ENCODE data around the gene TFPI2.

TFPI2 gene, protein sequence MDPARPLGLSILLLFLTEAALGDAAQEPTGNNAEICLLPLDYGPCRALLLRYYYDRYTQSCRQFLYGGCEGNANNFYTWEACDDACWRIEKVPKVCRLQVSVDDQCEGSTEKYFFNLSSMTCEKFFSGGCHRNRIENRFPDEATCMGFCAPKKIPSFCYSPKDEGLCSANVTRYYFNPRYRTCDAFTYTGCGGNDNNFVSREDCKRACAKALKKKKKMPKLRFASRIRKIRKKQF

DNA sequence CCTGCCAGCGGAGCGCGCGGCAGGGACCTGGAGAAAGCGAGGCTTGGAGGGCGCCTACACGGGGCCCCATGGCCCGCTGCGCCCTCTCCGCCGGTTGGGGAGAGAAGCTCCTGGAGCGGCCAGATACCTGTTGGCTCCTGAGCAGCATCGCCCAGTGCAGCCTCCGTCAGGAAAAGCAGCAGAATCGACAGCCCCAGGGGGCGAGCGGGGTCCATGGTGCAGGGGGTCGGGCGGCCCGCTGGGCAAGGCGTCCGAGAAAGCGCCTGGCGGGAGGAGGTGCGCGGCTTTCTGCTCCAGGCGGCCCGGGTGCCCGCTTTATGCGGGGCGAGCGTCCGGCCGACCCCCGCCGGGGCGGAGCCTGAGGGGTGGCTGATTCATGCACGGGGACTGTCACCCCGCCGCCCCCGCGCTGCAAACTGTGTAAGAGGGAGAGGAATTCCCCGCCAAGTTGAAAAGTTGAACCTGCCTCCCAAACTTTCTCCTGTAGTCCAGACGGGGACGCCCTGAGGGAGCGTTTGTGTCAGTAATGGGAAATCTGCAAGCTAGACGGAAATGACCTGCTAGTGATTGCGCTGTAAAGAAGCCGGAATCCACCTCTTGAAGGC lies at the start of gene TFPI2:
TFPI2 (minus strand) TSS at position 290 of the 605 bp plus-strand sequence; CDS start at position 215, 75 bp downstream.
- peak within 1 kb of the TSS; percentile 72 for H3K27ac ChIP-seq (ENCODE audit: low read depth, low read length)
- H3K79me2 ChIP-seq (ENCODE audit: control insufficient read depth, insufficient read depth, low read length, unreplicated experiment): peaks cover 3% of the 10 kb centered on the region
- no peaks in the 10 kb centered on the region for H3K36me3 ChIP-seq (ENCODE audit: insufficient read depth, low read length)
- peaks cover 17% of the 10 kb centered on the region for H3K4me1 ChIP-seq (ENCODE audit: control insufficient read depth, insufficient read depth, low read length, unreplicated experiment)
- peak within 1 kb of the TSS; percentile 72 for H2AFZ ChIP-seq (ENCODE audit: low read length, unreplicated experiment)
- H3K4me3 ChIP-seq (ENCODE audit: low read depth, low read length): peak within 1 kb of the TSS; percentile 93
- H3K27me3 ChIP-seq (ENCODE audit: insufficient read depth, low read length): no peaks in the 10 kb centered on the region

DNA sequence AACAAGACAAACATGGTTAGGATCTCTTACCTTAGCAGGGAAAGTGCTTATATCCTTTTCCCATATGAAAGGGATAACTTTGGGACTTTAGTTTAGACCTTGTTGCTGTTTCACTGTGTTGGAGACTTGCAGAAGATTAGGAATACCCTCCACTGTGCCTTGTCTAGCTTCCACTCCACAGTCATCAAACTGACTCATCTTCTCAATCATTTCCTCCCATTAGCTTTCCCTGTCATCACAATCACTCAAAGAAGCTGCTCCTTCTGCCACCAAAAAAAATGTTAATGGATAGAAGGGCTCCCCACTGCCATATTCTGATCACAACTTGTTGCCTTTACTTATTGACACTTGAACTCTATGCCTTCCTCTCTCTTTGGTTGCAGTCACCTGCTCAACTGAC lies 47.7 kb upstream of the TFPI2 start:
- peaks cover 14% of the 10 kb centered on the region for H3K4me1 ChIP-seq (ENCODE audit: control insufficient read depth, insufficient read depth, low read length, unreplicated experiment)

DNA sequence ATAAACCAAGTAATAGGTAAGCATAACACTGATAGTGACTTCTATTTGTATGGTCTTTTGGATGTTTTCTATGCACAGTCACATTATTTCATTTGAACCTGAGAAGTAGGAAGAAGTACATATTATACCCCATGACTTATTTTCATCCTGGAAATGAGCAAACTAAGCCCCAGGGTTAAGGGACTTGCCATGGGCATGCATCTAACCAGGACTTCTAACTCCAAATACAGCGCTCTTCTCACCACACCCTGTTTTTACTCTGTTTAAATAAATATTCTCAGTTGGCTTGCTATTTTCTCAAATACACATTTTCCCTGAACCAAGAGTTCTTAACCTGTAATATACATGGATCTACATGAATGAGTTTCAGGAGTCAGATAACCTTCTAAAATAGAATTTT lies 47.3 kb upstream of the TFPI2 start:
- H3K79me2 ChIP-seq (ENCODE audit: control insufficient read depth, insufficient read depth, low read length, unreplicated experiment): no peaks in the 10 kb centered on the region
- H2AFZ ChIP-seq (ENCODE audit: low read length, unreplicated experiment): no peak overlapping the region
- H3K27ac ChIP-seq (ENCODE audit: low read depth, low read length): no peak overlapping the region
- H3K4me3 ChIP-seq (ENCODE audit: low read depth, low read length): no peak overlapping the region
- H3K27me3 ChIP-seq (ENCODE audit: insufficient read depth, low read length): no peaks in the 10 kb centered on the region
- peaks cover 14% of the 10 kb centered on the region for H3K4me1 ChIP-seq (ENCODE audit: control insufficient read depth, insufficient read depth, low read length, unreplicated experiment)
- H3K36me3 ChIP-seq (ENCODE audit: insufficient read depth, low read length): no peaks in the 10 kb centered on the region

More for the DNA sequence above, 47.7 kb upstream of the TFPI2 start:
- no peak overlapping the region for H2AFZ ChIP-seq (ENCODE audit: low read length, unreplicated experiment)
- H3K36me3 ChIP-seq (ENCODE audit: insufficient read depth, low read length): no peaks in the 10 kb centered on the region
- H3K79me2 ChIP-seq (ENCODE audit: control insufficient read depth, insufficient read depth, low read length, unreplicated experiment): no peaks in the 10 kb centered on the region
- no peak overlapping the region for H3K4me3 ChIP-seq (ENCODE audit: low read depth, low read length)
- H3K27ac ChIP-seq (ENCODE audit: low read depth, low read length): no peak overlapping the region
- no peaks in the 10 kb centered on the region for H3K27me3 ChIP-seq (ENCODE audit: insufficient read depth, low read length)

DNA sequence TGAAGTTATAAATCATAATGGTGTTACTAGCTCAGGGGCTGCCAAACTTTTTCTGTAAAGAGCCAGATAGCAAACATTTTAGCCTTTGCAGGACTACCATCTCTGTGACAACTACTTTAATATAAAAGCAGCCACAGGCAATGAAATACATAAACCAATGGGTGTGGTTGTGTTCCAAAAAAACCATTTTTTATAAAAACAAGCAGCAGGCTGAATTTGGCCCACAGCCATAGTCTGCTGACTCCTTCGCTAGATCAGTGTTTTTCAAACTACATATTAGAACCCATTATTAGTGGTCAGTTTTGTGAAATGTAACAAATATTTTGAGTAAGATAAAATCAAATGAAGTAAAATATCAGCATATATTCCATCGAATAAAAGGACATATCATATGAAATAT lies 44.5 kb upstream of the TFPI2 start:
- H3K4me3 ChIP-seq (ENCODE audit: low read depth, low read length): no peak overlapping the region
- H3K79me2 ChIP-seq (ENCODE audit: control insufficient read depth, insufficient read depth, low read length, unreplicated experiment): no peaks in the 10 kb centered on the region

DNA sequence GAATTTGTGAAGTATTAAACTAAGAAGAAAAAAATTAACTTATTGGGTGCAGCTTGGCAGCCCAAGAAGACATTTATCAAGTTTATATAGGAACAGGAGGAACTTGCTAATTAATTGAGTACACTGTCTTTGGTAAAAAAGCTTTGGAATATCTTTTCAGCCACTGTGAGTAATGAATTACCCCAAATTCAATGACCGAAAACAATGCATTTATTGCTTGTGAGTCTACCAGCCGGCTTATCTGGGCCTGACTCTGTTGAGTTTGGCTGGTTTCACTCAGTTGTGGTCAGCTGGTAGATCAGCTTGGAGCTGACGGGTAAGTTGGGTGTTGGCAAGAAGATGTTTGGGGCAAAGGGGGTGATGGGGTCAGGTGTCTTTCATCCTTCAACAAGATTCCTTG lies 42.6 kb upstream of the TFPI2 start:
- Histone ChIP-seq H3K4me1 (ENCODE audit: control insufficient read depth, insufficient read depth, low read length, unreplicated experiment) (peaks cover 7% of the 10 kb centered on the region), H3K4me3 (ENCODE audit: low read depth, low read length) (no peak overlapping the region), H3K79me2 (ENCODE audit: control insufficient read depth, insufficient read depth, low read length, unreplicated experiment) (no peaks in the 10 kb centered on the region), H2AFZ (ENCODE audit: low read length, unreplicated experiment) (no peak overlapping the region), H3K36me3 (ENCODE audit: insufficient read depth, low read length) (no peaks in the 10 kb centered on the region), H3K27me3 (ENCODE audit: insufficient read depth, low read length) (no peaks in the 10 kb centered on the region), H3K27ac (ENCODE audit: low read depth, low read length) (no peak overlapping the region)

More for the DNA sequence above, 44.5 kb upstream of the TFPI2 start:
- Histone ChIP-seq H3K36me3 (ENCODE audit: insufficient read depth, low read length) (no peaks in the 10 kb centered on the region), H2AFZ (ENCODE audit: low read length, unreplicated experiment) (no peak overlapping the region), H3K27me3 (ENCODE audit: insufficient read depth, low read length) (no peaks in the 10 kb centered on the region), H3K27ac (ENCODE audit: low read depth, low read length) (no peak overlapping the region), H3K4me1 (ENCODE audit: control insufficient read depth, insufficient read depth, low read length, unreplicated experiment) (peaks cover 14% of the 10 kb centered on the region)

DNA sequence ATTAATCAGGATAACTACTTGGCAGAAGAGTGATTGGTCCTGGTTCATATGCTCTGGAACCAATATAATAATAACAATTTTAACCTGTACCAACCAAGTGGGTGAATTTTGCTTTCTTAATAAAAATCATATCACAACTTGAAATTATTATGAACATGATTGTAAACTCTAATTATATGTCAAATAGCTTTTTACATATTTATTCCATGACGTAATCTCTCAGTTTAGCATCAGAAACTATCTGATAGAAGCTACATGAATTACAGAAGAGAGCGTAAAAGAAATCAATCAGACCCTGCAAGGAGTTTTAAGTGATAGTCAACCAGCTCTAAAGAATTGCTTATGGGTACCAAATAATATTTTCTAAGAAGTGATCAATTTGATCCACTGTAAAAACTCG lies 41.1 kb upstream of the TFPI2 start:
- Histone ChIP-seq H3K4me1 (ENCODE audit: control insufficient read depth, insufficient read depth, low read length, unreplicated experiment) (no peaks in the 10 kb centered on the region), H3K79me2 (ENCODE audit: control insufficient read depth, insufficient read depth, low read length, unreplicated experiment) (no peaks in the 10 kb centered on the region), H3K27ac (ENCODE audit: low read depth, low read length) (no peak overlapping the region), H3K4me3 (ENCODE audit: low read depth, low read length) (no peak overlapping the region), H3K36me3 (ENCODE audit: insufficient read depth, low read length) (peaks cover 9% of the 10 kb centered on the region), H3K27me3 (ENCODE audit: insufficient read depth, low read length) (no peaks in the 10 kb centered on the region), H2AFZ (ENCODE audit: low read length, unreplicated experiment) (no peak overlapping the region)

DNA sequence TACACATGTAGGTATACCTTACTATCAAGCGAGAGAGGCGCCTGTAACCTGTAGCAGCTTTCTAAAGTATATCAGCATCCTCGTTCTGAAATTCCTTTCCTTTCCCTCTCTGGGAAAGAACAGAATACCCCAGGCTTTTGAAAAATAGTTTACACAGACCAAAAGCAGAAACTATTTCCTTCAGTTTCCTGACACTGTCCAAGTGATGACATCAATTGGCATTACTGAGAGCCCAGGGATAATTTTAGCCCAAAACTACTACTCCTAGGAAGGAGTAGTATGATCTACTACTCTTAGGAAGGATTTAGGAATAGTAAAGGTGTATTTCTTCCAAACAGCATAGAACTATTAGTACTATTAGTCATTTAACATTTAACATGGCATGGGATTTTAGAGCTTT lies 37.0 kb upstream of the TFPI2 start:
- Histone ChIP-seq H3K36me3 (ENCODE audit: insufficient read depth, low read length) (peaks cover 21% of the 10 kb centered on the region), H3K79me2 (ENCODE audit: control insufficient read depth, insufficient read depth, low read length, unreplicated experiment) (peaks cover 26% of the 10 kb centered on the region), H2AFZ (ENCODE audit: low read length, unreplicated experiment) (no peak overlapping the region), H3K27me3 (ENCODE audit: insufficient read depth, low read length) (no peaks in the 10 kb centered on the region), H3K4me1 (ENCODE audit: control insufficient read depth, insufficient read depth, low read length, unreplicated experiment) (peaks cover 7% of the 10 kb centered on the region), H3K4me3 (ENCODE audit: low read depth, low read length) (no peak overlapping the region), H3K27ac (ENCODE audit: low read depth, low read length) (no peak overlapping the region)

DNA sequence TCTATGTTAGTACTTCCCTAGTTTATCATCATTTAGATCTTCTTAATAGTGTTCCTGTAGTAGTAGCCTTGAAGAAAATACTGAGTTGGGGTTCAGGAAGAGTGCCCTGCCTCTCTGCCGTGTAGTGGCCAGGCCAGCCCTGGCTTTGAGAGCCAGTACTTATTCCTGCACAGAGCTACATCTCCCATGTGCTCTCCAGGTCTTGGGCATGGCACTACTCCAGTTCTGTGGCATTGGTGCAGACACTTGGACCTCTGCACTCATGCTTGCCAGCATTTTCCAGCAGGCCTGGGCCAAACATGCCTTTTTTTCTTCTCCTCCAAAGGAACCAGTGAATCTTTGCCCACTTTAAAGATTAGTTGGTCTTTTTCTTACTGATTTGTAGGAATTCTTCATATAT lies 36.2 kb upstream of the TFPI2 start:
- peaks cover 34% of the 10 kb centered on the region for H3K79me2 ChIP-seq (ENCODE audit: control insufficient read depth, insufficient read depth, low read length, unreplicated experiment)
- no peaks in the 10 kb centered on the region for H3K27me3 ChIP-seq (ENCODE audit: insufficient read depth, low read length)
- no peak overlapping the region for H3K4me3 ChIP-seq (ENCODE audit: low read depth, low read length)

DNA sequence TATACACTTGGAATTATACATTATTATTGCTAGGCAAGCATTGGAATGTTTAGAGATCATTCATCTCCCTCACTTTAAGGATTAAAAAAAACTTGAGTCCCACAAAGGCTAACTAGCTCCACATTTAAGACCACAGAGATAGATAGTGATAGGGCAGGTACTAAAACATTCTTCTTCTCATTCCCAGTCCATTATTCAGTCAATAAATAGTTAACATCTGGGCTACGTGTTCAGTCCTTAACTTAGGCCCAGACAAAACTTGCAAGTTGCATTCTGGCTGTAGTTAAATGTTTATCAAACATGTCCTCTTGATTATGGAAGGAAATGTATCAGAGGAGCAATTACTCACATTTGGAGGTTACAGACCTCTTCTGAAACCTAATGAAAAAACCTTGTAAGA lies 33.4 kb upstream of the TFPI2 start:
- peak overlapping the region; percentile 5 for H2AFZ ChIP-seq (ENCODE audit: low read length, unreplicated experiment)
- peaks cover 21% of the 10 kb centered on the region for H3K36me3 ChIP-seq (ENCODE audit: insufficient read depth, low read length)
- H3K4me3 ChIP-seq (ENCODE audit: low read depth, low read length): peak overlapping the region; percentile 100
- peaks cover 37% of the 10 kb centered on the region for H3K79me2 ChIP-seq (ENCODE audit: control insufficient read depth, insufficient read depth, low read length, unreplicated experiment)
- H3K27me3 ChIP-seq (ENCODE audit: insufficient read depth, low read length): no peaks in the 10 kb centered on the region
- H3K4me1 ChIP-seq (ENCODE audit: control insufficient read depth, insufficient read depth, low read length, unreplicated experiment): peaks cover 17% of the 10 kb centered on the region
- H3K27ac ChIP-seq (ENCODE audit: low read depth, low read length): 0 out of 2 replicates have a peak overlapping the region, but pooled peaks have one; percentile 3

More for the DNA sequence above, 36.2 kb upstream of the TFPI2 start:
- H3K27ac ChIP-seq (ENCODE audit: low read depth, low read length): no peak overlapping the region
- peaks cover 7% of the 10 kb centered on the region for H3K4me1 ChIP-seq (ENCODE audit: control insufficient read depth, insufficient read depth, low read length, unreplicated experiment)
- no peak overlapping the region for H2AFZ ChIP-seq (ENCODE audit: low read length, unreplicated experiment)
- H3K36me3 ChIP-seq (ENCODE audit: insufficient read depth, low read length): peaks cover 21% of the 10 kb centered on the region

DNA sequence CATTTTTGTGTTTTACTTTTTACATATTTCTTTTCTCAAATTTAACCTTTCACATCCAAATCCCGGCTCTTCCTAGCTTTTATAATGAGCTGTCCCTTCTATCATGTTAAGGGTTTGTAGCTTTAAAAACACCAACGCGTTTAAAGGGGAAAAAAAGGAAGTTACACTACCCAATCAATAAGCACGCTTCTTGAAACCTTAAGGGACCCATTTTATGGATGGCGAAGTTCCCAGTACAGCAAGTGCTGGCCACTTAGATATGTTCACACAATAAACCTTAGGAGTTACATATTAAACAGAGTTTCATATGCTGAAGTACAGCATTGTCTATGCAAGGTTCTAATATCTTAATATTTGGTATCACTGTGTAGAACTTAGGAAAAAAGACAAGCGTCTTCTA lies 32.7 kb upstream of the TFPI2 start:
- Histone ChIP-seq H3K27me3 (ENCODE audit: insufficient read depth, low read length) (no peaks in the 10 kb centered on the region), H3K27ac (ENCODE audit: low read depth, low read length) (peak overlapping the region; percentile 86; the same call in 1 of the 2 replicates), H2AFZ (ENCODE audit: low read length, unreplicated experiment) (peak overlapping the region; percentile 5), H3K36me3 (ENCODE audit: insufficient read depth, low read length) (peaks cover 21% of the 10 kb centered on the region), H3K79me2 (ENCODE audit: control insufficient read depth, insufficient read depth, low read length, unreplicated experiment) (peaks cover 37% of the 10 kb centered on the region), H3K4me3 (ENCODE audit: low read depth, low read length) (peak overlapping the region; percentile 100), H3K4me1 (ENCODE audit: control insufficient read depth, insufficient read depth, low read length, unreplicated experiment) (peaks cover 17% of the 10 kb centered on the region)
